Measurements from ENCODE around the gene LBHD2. TPM values are rescaled to one million over a fixed set of nuclear protein-coding genes. Genes with fewer than 3 reads are reported as not detected.

The LBHD2 gene
- total RNA-seq, 4 donors from 2014 or later = not detected

GRCh38 chr14:103050935-103051334 lies 33.1 kb upstream of the LBHD2 start:
- Histone ChIP-seq H3K4me1 (peaks cover 9 to 26% of the 10 kb centered on the region in 2 donors), H3K27ac (no peak overlapping the region), H3K27me3 (no peaks in the 10 kb centered on the region), H3K9me3 (no peaks in the 10 kb centered on the region), H3K36me3 (no peaks in the 10 kb centered on the region), H3K4me3 (replicated peaks in 1 of 3) (no peak overlapping the region)
- WGBS, 2 donors = 89 to 93% methylated on average over 5 of the region's 5 CpGs
- no peak for DNase-seq
- intact Hi-C loops (cut with DNase I) = no loop called here
- TF ChIP-seq CTCF (IDR thresholded peaks at IDR 0.05) (no peak), POLR2A (IDR thresholded peaks at IDR 0.05) (no peak)

GRCh38 chr14:103052407-103052806 lies 31.6 kb upstream of the LBHD2 start:
- TF ChIP-seq CTCF (IDR thresholded peaks at IDR 0.05) = no peak
- no peak for TF ChIP-seq POLR2A (IDR thresholded peaks at IDR 0.05)
- Histone ChIP-seq H3K27ac (no peak overlapping the region), H3K4me3 (replicated peaks in 1 of 3) (no peak overlapping the region), H3K27me3 (no peaks in the 10 kb centered on the region), H3K36me3 (no peaks in the 10 kb centered on the region), H3K9me3 (no peaks in the 10 kb centered on the region), H3K4me1 (peaks cover 10 to 20% of the 10 kb centered on the region in 2 donors)
- WGBS, 2 donors = 86 to 89% methylated on average over 10 of the region's 10 CpGs
- no peak for DNase-seq
- intact Hi-C loops (cut with DNase I) = no loop called here

- intact Hi-C loops (cut with DNase I) = no loop called here
- WGBS, 2 donors = 60 to 68% methylated on average over 8 of the region's 8 CpGs
- H3K4me3 ChIP-seq (replicated peaks in 1 of 3) = peak overlapping the region in 1 of 3 donors; percentile 97
- peaks cover 28 to 34% of the 10 kb centered on the region in 2 donors for H3K4me1 ChIP-seq
- DNase-seq = no peak
- no peaks in the 10 kb centered on the region for H3K27me3 ChIP-seq
- TF ChIP-seq POLR2A (IDR thresholded peaks at IDR 0.05) = no peak
- TF ChIP-seq CTCF (IDR thresholded peaks at IDR 0.05) = no peak
- H3K9me3 ChIP-seq = no peaks in the 10 kb centered on the region
- peak overlapping the region in 2 of 3 donors; percentile 89 to 90 for H3K27ac ChIP-seq
- no peaks in the 10 kb centered on the region for H3K36me3 ChIP-seq
Observed at GRCh38 chr14:103055695-103056094, 28.3 kb upstream of the LBHD2 start.

- TF ChIP-seq POLR2A (IDR thresholded peaks at IDR 0.05) (no peak), CTCF (IDR thresholded peaks at IDR 0.05) (no peak)
- WGBS, 2 donors = 1 to 4% methylated on average over 38 to 39 of the region's 50 CpGs
- intact Hi-C loops (cut with DNase I) = no loop called here
Observed at GRCh38 chr14:103056322-103057027, 27.5 kb upstream of the LBHD2 start.

GRCh38 chr14:103057028-103057371 lies 27.0 kb upstream of the LBHD2 start:
- no peaks in the 10 kb centered on the region for H3K36me3 ChIP-seq
- no peak for TF ChIP-seq POLR2A (IDR thresholded peaks at IDR 0.05)
- TF ChIP-seq CTCF (IDR thresholded peaks at IDR 0.05) = no peak
- intact Hi-C loops (cut with DNase I) = no loop called here
- DNase-seq = peak in 1 of 2 donors; percentile 44
- no peaks in the 10 kb centered on the region for H3K9me3 ChIP-seq
- H3K4me1 ChIP-seq = peaks cover 28 to 34% of the 10 kb centered on the region in 2 donors
- peak overlapping the region; percentile 22 to 97 (median 51) for H3K4me3 ChIP-seq (replicated peaks in 1 of 3)
- peak overlapping the region; percentile 77 to 90 (median 89) for H3K27ac ChIP-seq
- H3K27me3 ChIP-seq = no peaks in the 10 kb centered on the region
- WGBS, 2 donors = 10% methylated on average over 2 of the region's 53 CpGs; no CpG with 5 or more reads in 1 of the 2 donors

More at GRCh38 chr14:103056322-103057027, 27.5 kb upstream of the LBHD2 start:
- DNase-seq = peak; percentile 60 to 64
- peaks cover 28 to 34% of the 10 kb centered on the region in 2 donors for H3K4me1 ChIP-seq
- peak overlapping the region; percentile 77 to 90 (median 89) for H3K27ac ChIP-seq
- H3K36me3 ChIP-seq = no peaks in the 10 kb centered on the region
- peak overlapping the region; percentile 22 to 97 (median 51) for H3K4me3 ChIP-seq (replicated peaks in 1 of 3)
- no peaks in the 10 kb centered on the region for H3K27me3 ChIP-seq
- no peaks in the 10 kb centered on the region for H3K9me3 ChIP-seq

All from thyroid gland (tissue), 4 donors.